GM18858 (cell line): ENCODE data around the gene BMPR1A.
"Not testable (repeated sequence)": the region's sequence is repeated elsewhere in the genome, so short reads cannot be mapped to it uniquely, and the experiment has no call there.

Source experiments
- ATAC-seq: cut with Tn5 transposase; IDR thresholded peaks from one replicate; pipeline ENCODE4 v1.9.1; 2021; ENCODE audit not compliant: unreplicated experiment

Gene BMPR1A

GRCh38 chr10:86952697-86953096 is 196.3 kb downstream of the BMPR1A start:
- ATAC-seq, result not testable (repeated sequence)

DNA sequence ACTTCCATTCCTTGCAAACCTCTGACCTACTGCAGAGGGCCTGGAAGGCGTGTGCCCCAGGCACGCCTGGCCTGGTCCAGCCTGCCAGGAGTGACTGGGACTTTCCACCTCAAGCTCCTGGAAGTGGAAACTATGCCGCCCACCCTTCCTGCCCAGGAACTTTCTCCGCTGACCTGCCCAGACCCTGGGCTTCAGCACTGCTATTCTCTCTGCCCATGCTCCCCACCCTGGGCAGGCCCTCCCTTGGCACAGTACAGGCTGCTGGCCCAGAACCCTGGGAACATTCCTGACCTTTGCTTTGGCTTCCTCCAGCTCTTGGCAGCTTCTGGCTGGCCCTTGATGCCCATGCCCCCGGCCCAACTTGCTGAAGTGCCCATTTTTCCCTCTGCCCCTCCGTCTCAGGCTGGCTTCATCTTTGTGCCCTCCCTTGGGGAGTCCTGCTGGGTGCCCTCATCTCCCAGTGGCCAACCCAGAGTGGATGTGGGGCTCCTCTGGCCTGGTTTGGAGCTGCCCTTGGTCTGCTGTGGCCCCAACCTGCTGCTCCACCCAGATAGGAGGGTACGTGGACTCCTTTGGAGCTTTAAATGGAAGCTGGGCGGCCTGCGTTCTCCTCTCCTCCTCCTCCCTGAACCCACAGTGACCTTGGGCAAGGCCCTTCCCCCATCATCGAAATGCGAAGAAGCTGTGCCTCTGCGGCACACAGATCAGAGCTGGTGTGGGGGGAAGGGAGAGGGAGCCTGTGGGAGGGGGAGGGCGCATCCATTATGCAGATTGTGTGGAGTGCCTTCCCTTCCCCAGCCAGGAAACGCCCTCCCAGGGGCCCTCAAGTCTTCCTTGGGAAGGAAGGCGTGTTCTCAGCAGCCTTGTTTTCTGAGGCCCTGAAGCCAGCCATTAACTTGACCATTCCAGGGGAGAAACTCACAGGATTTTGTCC is 197.6 kb downstream of the BMPR1A start:
- no peak for ATAC-seq

GRCh38 chr10:86954681-86955500 is 198.5 kb downstream of the BMPR1A start:
- no peak for ATAC-seq

GRCh38 chr10:86955501-86956194 is 199.2 kb downstream of the BMPR1A start:
- no peak for ATAC-seq

GRCh38 chr10:86956195-86956847 is 199.9 kb downstream of the BMPR1A start:
- no peak for ATAC-seq

- no peak for ATAC-seq
Measured at GRCh38 chr10:86956848-86957448, 200.5 kb downstream of the BMPR1A start.

GRCh38 chr10:86957471-86958115 is 201.2 kb downstream of the BMPR1A start, which contains the start of gene MMRN2:
Gene MMRN2 (minus strand): TSS chr10:86957615. CDS start chr10:86957541, 74 bp downstream.
- ATAC-seq, result no peak

DNA sequence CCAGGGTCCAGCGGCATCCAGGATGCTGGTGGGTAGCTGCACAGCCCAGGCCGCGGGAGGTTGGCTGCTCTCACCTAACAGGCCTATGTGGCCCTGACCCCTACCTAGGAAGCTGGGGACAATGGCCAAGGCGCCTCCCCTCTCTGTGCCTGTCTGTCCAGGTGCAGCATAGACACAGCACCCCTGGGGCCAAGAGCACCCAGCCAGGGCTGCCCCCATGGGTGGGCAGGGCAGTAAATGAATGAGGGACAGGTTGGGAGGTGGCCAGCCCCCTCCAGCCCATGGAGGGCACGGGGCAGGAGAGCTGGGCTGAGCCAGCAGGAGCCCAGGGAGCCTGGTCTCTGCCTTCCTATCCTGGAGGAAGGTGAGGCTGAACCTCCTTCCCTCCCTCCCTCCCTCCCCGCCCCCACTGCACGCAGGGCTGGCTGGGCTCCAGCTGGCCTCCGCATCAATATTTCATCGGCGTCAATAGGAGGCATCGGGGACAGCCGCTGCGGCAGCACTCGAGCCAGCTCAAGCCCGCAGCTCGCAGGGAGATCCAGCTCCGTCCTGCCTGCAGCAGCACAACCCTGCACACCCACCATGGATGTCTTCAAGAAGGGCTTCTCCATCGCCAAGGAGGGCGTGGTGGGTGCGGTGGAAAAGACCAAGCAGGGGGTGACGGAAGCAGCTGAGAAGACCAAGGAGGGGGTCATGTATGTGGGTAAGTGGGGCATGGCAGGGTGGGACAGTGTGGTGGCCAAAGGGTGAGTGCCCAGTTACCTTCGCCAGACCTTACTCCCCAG is 201.9 kb downstream of the BMPR1A start, which contains the start of gene SNCG:
SNCG (plus strand) TSS at position 484 of the 785 bp plus-strand sequence; CDS start at position 583, 99 bp downstream.
- ATAC-seq, result no peak

DNA sequence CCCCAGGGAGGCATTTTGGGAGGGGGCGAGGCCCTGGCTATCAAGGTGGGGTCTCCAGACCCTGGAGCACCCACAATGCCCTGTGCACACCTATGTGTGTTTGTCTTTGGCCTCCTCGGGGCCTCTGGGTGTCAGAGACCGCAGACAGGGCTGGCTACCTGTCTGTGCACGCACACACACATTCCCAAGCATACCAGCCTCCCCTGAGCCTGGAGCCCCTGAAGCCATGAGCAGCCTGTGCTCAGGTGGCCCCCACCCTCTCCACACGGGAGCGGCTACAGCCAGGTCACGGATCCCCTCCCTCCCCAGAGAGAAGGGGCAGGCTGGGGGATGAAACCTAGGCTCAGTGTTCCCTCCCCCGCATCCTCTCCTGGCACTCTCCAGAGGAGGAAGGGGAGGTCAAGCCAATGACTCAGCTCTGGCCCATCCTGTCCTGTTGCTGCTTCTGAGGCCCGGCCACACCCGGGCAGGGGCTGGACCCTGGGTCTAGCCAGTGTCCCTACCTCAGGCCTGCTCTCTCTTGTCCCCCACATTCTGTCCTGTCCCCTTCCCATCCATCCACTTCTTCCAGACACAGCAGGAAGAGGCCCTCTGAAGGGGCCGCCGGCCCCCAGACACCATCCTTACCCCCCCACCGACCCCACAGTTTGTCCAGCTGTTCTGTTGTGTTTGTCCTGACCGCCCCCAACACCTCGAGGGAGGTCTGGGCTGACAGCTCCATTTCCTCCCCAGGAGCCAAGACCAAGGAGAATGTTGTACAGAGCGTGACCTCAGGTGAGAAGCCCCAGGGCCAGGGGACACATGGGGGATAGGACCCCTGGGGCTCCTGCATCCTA is 202.7 kb downstream of the BMPR1A start:
- no peak for ATAC-seq

DNA sequence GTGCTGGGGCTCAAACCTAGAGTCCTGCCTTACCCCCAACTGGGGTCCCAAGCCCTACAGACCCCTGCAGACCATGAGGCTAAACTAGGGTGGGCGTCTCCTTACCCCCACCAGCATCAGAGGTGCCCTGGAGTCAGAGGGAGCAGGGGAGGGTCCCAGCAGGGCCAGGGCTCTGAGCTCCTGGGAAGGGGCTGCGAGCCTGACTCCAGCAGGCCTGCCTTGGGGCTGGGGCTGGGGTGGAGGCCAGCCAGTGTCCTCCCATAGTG is 203.3 kb downstream of the BMPR1A start:
- ATAC-seq, result no peak

DNA sequence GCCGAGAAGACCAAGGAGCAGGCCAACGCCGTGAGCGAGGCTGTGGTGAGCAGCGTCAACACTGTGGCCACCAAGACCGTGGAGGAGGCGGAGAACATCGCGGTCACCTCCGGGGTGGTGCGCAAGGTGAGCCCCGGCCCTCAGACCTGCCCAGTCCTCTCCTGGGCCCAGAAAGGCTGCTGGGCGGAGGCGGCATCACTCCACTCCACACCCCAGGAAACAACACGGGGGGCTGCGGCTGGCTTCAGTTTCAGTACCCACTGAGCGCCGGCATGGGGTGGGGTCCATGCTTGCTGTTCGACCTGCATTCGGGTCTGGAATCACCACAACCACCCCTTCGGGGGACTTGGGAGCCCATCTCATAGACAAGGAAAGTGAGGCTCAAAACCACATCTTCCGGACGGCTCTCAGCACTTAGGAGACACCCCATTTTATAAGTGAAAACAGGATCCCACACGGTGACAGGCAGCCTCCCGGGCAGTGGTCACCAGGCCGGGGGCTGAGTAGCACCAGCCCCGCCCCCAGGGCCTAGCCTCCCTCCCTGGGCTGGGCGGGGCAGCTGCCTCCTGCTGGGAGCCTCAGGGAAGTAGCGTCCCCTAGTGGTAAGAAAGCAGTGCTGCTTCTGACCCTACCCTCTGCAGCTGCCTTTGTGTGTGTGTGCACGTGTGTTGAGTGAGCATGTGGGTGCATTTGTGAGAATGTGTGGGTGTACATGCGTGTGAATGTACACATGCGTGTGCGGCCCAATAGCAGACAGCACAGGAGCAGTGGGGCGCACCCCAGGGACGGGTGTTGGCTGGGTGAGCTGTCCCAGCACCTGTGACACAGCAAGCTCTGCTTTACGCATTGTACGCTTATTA is 203.8 kb downstream of the BMPR1A start:
- no peak for ATAC-seq

DNA sequence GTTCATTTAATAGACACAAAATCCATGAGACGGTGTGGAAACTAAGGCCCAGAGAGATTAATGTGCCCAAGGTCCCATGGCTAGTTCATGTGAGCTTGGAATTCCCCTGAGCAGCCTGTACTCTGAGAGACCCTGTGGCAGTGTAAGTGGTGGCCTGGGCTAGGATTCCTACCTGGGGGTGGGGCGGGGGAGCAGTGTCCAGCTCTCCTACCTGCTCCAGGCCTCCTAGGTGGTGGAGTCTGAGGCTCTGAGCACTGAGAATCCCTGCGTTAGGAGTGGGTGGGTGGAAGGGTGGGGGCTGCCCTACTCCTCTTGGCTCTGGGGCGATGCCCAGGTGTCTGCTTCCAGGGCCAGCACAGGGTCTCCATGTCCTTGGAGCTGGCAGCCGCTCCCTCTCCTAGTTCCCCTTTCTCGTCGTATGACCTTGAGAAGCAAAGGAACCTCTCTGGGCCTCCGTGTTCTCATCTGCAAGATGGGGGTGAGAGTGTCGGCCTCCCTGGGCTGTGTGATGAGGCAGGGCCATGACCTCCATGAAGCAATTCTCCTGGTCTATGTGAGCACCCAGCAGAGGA is 204.5 kb downstream of the BMPR1A start:
- ATAC-seq, result no peak

DNA sequence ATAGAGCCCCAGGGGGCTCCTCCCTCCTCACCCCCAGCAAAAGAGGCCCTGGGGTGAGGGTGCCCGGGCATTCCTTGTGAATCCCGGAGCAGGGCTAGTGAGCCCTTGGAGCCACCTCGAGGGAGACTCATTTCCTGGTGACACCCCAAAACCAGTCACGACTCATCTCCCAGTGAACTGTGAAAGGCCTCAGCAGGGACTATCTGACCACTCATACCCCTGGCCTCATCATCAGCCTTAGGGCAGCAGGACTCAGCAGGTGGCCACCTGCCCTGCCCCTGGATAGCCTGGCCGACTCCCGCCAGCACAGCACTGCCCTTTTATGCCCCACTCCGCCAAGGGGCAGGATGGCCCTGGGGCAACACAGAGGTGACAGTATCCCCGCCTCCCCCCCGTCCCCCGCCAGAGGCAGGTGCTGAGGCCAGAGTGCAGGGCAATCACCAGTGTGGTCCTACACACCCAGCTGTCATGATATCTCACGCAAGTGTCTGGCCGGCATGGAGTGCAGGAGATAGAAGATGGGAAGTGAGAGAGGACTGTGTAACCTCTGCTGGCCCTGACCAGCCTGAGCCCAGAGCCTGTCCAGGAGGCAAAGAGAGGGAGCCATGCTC is 205.2 kb downstream of the BMPR1A start:
- no peak for ATAC-seq

DNA sequence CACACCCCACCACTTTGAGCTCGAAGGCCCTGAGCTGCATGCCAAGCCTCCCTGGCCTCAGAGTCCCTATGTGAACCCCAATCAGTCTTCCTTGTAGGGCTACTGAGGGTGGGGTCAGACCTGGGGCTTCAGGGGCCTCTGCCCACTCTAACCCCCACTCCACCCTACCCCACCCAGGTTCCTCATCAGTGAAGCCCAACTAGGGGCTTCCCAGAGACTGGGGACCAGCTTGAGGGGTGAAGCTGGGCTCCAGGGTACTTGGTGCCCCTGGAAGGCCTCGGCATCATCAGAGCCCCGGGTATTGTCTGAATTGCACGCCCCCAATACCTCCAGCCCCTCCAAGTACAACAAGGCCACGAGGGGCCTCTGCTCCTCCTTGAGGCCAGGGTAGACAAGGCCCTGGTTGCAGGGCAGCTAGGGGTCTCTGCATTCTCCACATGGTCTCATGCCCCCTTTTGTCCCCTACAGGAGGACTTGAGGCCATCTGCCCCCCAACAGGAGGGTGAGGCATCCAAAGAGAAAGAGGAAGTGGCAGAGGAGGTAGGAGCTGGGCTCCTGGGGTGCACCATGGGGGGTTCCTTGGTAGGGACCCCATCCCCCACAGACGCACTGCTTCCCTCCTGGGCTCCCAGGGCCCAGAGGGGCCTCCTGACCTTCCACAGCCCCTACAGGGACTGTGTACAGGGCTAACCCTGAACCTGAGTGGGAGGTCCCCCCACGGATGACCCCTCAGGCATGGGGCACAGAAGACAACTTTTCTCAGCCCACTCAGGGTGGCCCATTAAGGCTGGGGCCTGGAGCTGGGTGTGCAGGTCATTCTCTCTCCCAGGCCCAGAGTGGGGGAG is 205.9 kb downstream of the BMPR1A start:
- ATAC-seq, result no peak

DNA sequence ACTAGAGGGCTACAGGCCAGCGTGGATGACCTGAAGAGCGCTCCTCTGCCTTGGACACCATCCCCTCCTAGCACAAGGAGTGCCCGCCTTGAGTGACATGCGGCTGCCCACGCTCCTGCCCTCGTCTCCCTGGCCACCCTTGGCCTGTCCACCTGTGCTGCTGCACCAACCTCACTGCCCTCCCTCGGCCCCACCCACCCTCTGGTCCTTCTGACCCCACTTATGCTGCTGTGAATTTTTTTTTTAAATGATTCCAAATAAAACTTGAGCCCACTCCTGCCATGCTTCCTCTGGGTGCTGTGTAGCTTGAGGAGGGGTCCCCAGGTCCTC is 206.5 kb downstream of the BMPR1A start:
- ATAC-seq, result no peak
